ENCODE data around the gene FAM124A. TPM values are rescaled to one million over a fixed set of nuclear protein-coding genes. Genes with fewer than 3 reads are reported as not detected.

Gene FAM124A
- total RNA-seq, 4 donors from 2014 or later, result 1.9 to 17.7 (median 2.7) TPM

GRCh38 chr13:51291341-51291740 lies 69.1 kb downstream of the FAM124A start:
- peaks cover 0 to 6% (median 0%) of the 10 kb centered on the region in 4 donors for H3K4me1 ChIP-seq
- intact Hi-C loops (cut with DNase I; ENCODE audit: low total_unique reads), result no loop called here
- 73 to 82% methylated on average over 5 of the region's 5 CpGs for WGBS, 2 donors (ENCODE audit: low coverage in 1 of 2)
- no peak for TF ChIP-seq POLR2A (IDR thresholded peaks at IDR 0.05)
- TF ChIP-seq, protein P1, sequence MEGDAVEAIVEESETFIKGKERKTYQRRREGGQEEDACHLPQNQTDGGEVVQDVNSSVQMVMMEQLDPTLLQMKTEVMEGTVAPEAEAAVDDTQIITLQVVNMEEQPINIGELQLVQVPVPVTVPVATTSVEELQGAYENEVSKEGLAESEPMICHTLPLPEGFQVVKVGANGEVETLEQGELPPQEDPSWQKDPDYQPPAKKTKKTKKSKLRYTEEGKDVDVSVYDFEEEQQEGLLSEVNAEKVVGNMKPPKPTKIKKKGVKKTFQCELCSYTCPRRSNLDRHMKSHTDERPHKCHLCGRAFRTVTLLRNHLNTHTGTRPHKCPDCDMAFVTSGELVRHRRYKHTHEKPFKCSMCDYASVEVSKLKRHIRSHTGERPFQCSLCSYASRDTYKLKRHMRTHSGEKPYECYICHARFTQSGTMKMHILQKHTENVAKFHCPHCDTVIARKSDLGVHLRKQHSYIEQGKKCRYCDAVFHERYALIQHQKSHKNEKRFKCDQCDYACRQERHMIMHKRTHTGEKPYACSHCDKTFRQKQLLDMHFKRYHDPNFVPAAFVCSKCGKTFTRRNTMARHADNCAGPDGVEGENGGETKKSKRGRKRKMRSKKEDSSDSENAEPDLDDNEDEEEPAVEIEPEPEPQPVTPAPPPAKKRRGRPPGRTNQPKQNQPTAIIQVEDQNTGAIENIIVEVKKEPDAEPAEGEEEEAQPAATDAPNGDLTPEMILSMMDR (IDR thresholded peaks at IDR 0.05), result no peak
- TF ChIP-seq POLR2AphosphoS5 (IDR thresholded peaks at IDR 0.05), result no peak
- TF ChIP-seq EP300 (IDR thresholded peaks at IDR 0.05; ENCODE audit: low read depth), result no peak
- no peaks in the 10 kb centered on the region for H3K36me3 ChIP-seq
- peak overlapping the region in 2 of 4 donors; percentile 54 to 55 for H3K27ac ChIP-seq
- H3K4me3 ChIP-seq, result no peak overlapping the region
- no peak for DNase-seq
- in situ Hi-C loops (cut with MboI; ENCODE audit: low pct_ligation_motif_present in 1 of 4, low pct_unique_long_range_greater_than_20kb in 1 of 4, low sequenced_read_pairs in 3 of 4), result no loop called here
- no peaks in the 10 kb centered on the region for H3K9me3 ChIP-seq
- no peaks in the 10 kb centered on the region for H3K27me3 ChIP-seq

DNA sequence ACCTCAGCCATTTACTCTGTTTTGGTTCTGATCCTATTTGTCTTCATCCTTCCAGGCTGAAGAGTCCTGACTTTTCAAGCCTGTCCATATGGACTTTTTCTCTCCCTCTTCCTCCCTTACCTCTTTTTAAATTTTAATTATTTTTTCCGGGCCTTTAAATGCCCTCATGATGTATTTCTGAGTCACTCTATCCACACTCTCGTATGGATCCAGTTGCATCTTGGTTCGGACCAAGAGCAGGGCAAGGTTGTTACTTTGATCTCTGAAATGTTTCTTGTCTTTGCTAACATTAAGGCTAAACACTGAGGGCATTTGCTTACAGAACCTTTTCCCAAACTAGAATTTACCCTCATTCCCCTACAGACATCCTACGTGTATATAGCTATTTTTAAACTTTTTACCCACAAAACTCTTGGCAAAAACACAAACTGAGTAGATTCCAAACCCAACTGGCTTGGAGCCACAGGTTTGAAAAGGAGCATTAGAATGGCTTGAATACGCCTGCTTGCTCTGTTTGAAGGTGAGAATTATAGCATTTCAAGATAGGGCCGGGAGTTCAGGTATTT lies 69.9 kb downstream of the FAM124A start:
- intact Hi-C loops (cut with DNase I; ENCODE audit: low total_unique reads) (no loop called here), in situ Hi-C loops (cut with MboI; ENCODE audit: low pct_ligation_motif_present in 1 of 4, low pct_unique_long_range_greater_than_20kb in 1 of 4, low sequenced_read_pairs in 3 of 4) (no loop called here)
- TF ChIP-seq POLR2AphosphoS5 (IDR thresholded peaks at IDR 0.05) (peak in 1 of 3 donors; percentile 8), EP300 (IDR thresholded peaks at IDR 0.05; ENCODE audit: low read depth) (no peak)
- Histone ChIP-seq H3K4me1 (peaks cover 0 to 6% (median 0%) of the 10 kb centered on the region in 4 donors), H3K36me3 (no peaks in the 10 kb centered on the region), H3K9me3 (no peaks in the 10 kb centered on the region), H3K27ac (peak overlapping the region in 2 of 4 donors; percentile 54 to 55), H3K27me3 (no peaks in the 10 kb centered on the region), H3K4me3 (no peak overlapping the region)
- no peak for DNase-seq
- 62 to 69% methylated on average over 4 to 6 of the region's 6 CpGs for WGBS, 2 donors (ENCODE audit: low coverage in 1 of 2)

DNA sequence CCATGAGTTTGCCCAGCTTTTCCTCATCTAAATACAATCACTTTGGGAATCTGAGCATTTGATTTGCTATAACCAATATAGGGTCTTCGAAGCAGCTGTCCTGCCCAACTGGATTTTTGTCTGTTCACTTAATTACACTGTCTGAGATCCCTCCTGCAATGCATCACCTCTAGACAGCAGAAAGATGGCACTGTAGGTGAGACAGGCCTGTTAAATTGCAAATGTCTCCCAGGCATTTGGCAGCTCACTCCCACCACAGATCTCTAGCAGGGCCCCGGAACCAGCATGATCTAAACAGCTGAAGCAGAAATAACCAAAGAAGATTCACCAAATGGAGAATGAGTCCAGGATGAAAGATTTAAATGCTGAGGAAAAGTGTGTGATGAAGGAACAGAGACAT lies 75.4 kb downstream of the FAM124A start:
- no peak overlapping the region for H3K4me3 ChIP-seq
- no peaks in the 10 kb centered on the region for H3K36me3 ChIP-seq
- H3K4me1 ChIP-seq, result no peaks in the 10 kb centered on the region
- intact Hi-C loops (cut with DNase I; ENCODE audit: low total_unique reads) (no loop called here), in situ Hi-C loops (cut with MboI; ENCODE audit: low pct_ligation_motif_present in 1 of 4, low pct_unique_long_range_greater_than_20kb in 1 of 4, low sequenced_read_pairs in 3 of 4) (no loop called here)
- no peak overlapping the region for H3K27ac ChIP-seq
- no peaks in the 10 kb centered on the region for H3K9me3 ChIP-seq
- no peak for DNase-seq
- TF ChIP-seq POLR2AphosphoS5 (IDR thresholded peaks at IDR 0.05), result no peak
- TF ChIP-seq, protein P1 (IDR thresholded peaks at IDR 0.05), result no peak
- no peak for TF ChIP-seq EP300 (IDR thresholded peaks at IDR 0.05; ENCODE audit: low read depth)
- TF ChIP-seq POLR2A (IDR thresholded peaks at IDR 0.05), result no peak
- 78 to 92% methylated on average over 1 to 2 of the region's 2 CpGs for WGBS, 2 donors (ENCODE audit: low coverage in 1 of 2)
- no peaks in the 10 kb centered on the region for H3K27me3 ChIP-seq

GRCh38 chr13:51298812-51299211 lies 76.6 kb downstream of the FAM124A start:
- no peak for DNase-seq
- intact Hi-C loops (cut with DNase I; ENCODE audit: low total_unique reads), result no loop called here
- H3K4me1 ChIP-seq, result no peaks in the 10 kb centered on the region
- 81 to 100% methylated on average over 1 of the region's 1 CpG for WGBS, 2 donors (ENCODE audit: low coverage in 1 of 2)
- H3K36me3 ChIP-seq, result no peaks in the 10 kb centered on the region
- in situ Hi-C loops (cut with MboI; ENCODE audit: low pct_ligation_motif_present in 1 of 4, low pct_unique_long_range_greater_than_20kb in 1 of 4, low sequenced_read_pairs in 3 of 4), result no loop called here
- no peak overlapping the region for H3K4me3 ChIP-seq
- H3K9me3 ChIP-seq, result no peaks in the 10 kb centered on the region
- H3K27me3 ChIP-seq, result no peaks in the 10 kb centered on the region
- TF ChIP-seq EP300 (IDR thresholded peaks at IDR 0.05; ENCODE audit: low read depth) (no peak), POLR2AphosphoS5 (IDR thresholded peaks at IDR 0.05) (no peak), POLR2A (IDR thresholded peaks at IDR 0.05) (no peak)
- TF ChIP-seq, protein P1 (IDR thresholded peaks at IDR 0.05), result no peak
- no peak overlapping the region for H3K27ac ChIP-seq

All from transverse colon (tissue), 4 donors.